Thyroid gland (tissue), 4 donors: Measurements from ENCODE around the gene OBSCN. TPM values are rescaled to one million over a fixed set of nuclear protein-coding genes. Genes with fewer than 3 reads are reported as not detected.

Source experiments
- DNase-seq, 2 donors: peaks; one replicate each; pipeline ENCODE4 v3.0.0-alpha.2; 2019
- H3K27ac ChIP-seq, 3 donors: fragments of 200-600 bp; sonication (generic); 1 replicate in 2 of 3; 2 replicates in 1 of 3; pipeline ENCODE4 v1.5.1; 2016 to 2019; ENCODE audit warnings: mild to moderate bottlenecking in 1 of 3, moderate library complexity in 1 of 3
- H3K27me3 ChIP-seq: fragments of 200-600 bp; sonication (generic); one replicate; pipeline ENCODE4 v1.5.1; 2019
- H3K36me3 ChIP-seq, 2 donors: fragments of 200-600 bp; sonication (generic); one replicate each; pipeline ENCODE4 v1.5.1; 2016 to 2019
- H3K4me1 ChIP-seq, 2 donors: fragments of 200-600 bp; sonication (generic); one replicate each; pipeline ENCODE4 v1.5.1; 2017 to 2019
- H3K4me3 ChIP-seq, 3 donors: fragments of 200-600 bp; sonication (generic); replicated peaks in 1 of 3; 1 replicate in 2 of 3; 2 replicates in 1 of 3; pipeline ENCODE4 v1.5.1; 2016; ENCODE audit warnings: mild to moderate bottlenecking in 1 of 3
- H3K9me3 ChIP-seq: fragments of 200-600 bp; sonication (generic); one replicate; pipeline ENCODE4 v1.5.1; 2017
- CTCF ChIP-seq, 6 experiments: fragments of 200-600 bp in 3 of 6; fragments of 450-650 bp in 3 of 6; sonication (generic) in 3 of 6; IDR thresholded peaks; one replicate each; pipeline ENCODE4 v1.5.1; 2016 to 2019; ENCODE audit warnings: antibody characterized with exemption in 6 of 6, mild to moderate bottlenecking in 2 of 6, inconsistent platforms in 1 of 6, moderate library complexity in 1 of 6
- POLR2A ChIP-seq, 2 donors: fragments of 450-650 bp; IDR thresholded peaks; one replicate each; pipeline ENCODE4 v1.6.1; 2017; ENCODE audit warnings: antibody characterized with exemption in 2 of 2, mild to moderate bottlenecking in 2 of 2, moderate library complexity in 1 of 2
- WGBS, 2 donors: methylation state at CpG; one replicate each; pipeline ENCODE4 v1.1.5; 2017; 5-methylcytosine and 5-hydroxymethylcytosine counted together
- intact Hi-C: fragments of 100-400 bp; cut with DNase I; formaldehyde crosslinking; loops from one replicate; pipeline ENCODE4 v1.15.1; 2023
- total RNA-seq, 4 donors: library from RNA; depleted of rRNA; stranded (reverse); fragments of >200 nt; gene quantifications; one replicate each; pipeline ENCODE4 v1.2.3, GENCODE V29; 2016

Gene OBSCN
- total RNA-seq, 4 donors from 2014 or later = 24.0 to 35.1 (median 31.5) TPM

- peaks cover 9 to 13% of the 10 kb centered on the region in 2 donors for H3K36me3 ChIP-seq
- no peak for DNase-seq
- H3K4me1 ChIP-seq = peaks cover 0 to 3% of the 10 kb centered on the region in 2 donors
- no peaks in the 10 kb centered on the region for H3K9me3 ChIP-seq
- 86 to 87% methylated on average over 10 of the region's 10 CpGs for WGBS, 2 donors
- intact Hi-C loops = no loop called here
- H3K27ac ChIP-seq = no peak overlapping the region
- no peak for TF ChIP-seq CTCF (IDR thresholded peaks at IDR 0.05)
- TF ChIP-seq POLR2A (IDR thresholded peaks at IDR 0.05) = no peak
- no peak overlapping the region for H3K4me3 ChIP-seq
- H3K27me3 ChIP-seq = no peaks in the 10 kb centered on the region
Measured at GRCh38 chr1:228390649-228391048, 182.8 kb downstream of the OBSCN start.

GRCh38 chr1:228391411-228392020 is 183.7 kb downstream of the OBSCN start:
- TF ChIP-seq POLR2A (IDR thresholded peaks at IDR 0.05) (no peak), CTCF (IDR thresholded peaks at IDR 0.05) (no peak)
- peaks cover 0 to 3% of the 10 kb centered on the region in 2 donors for H3K4me1 ChIP-seq
- intact Hi-C loops = no loop called here
- H3K27ac ChIP-seq = no peak overlapping the region
- WGBS, 2 donors = 90 to 96% methylated on average over 7 to 8 of the region's 11 CpGs
- DNase-seq = no peak
- H3K9me3 ChIP-seq = no peaks in the 10 kb centered on the region
- peaks cover 17 to 19% of the 10 kb centered on the region in 2 donors for H3K36me3 ChIP-seq
- H3K4me3 ChIP-seq = no peak overlapping the region
- no peaks in the 10 kb centered on the region for H3K27me3 ChIP-seq

GRCh38 chr1:228392111-228392936 is 184.5 kb downstream of the OBSCN start:
- Histone ChIP-seq H3K9me3 (no peaks in the 10 kb centered on the region), H3K27me3 (no peaks in the 10 kb centered on the region), H3K4me3 (no peak overlapping the region), H3K36me3 (peaks cover 20 to 22% of the 10 kb centered on the region in 2 donors), H3K4me1 (peaks cover 0 to 3% of the 10 kb centered on the region in 2 donors), H3K27ac (no peak overlapping the region)
- no peak for TF ChIP-seq CTCF (IDR thresholded peaks at IDR 0.05)
- no peak for TF ChIP-seq POLR2A (IDR thresholded peaks at IDR 0.05)
- WGBS, 2 donors = 94% methylated on average over 12 of the region's 12 CpGs
- intact Hi-C loops = no loop called here
- no peak for DNase-seq

- 52 to 53% methylated on average over 8 of the region's 8 CpGs for WGBS, 2 donors
- TF ChIP-seq POLR2A (IDR thresholded peaks at IDR 0.05) (no peak), CTCF (IDR thresholded peaks at IDR 0.05) (peak in 4 of 6 experiments; percentile 36 to 51 (median 42))
Measured at GRCh38 chr1:228393268-228393701, 185.4 kb downstream of the OBSCN start.

More at GRCh38 chr1:228393268-228393701, 185.4 kb downstream of the OBSCN start:
- peak; percentile 50 for DNase-seq
- Histone ChIP-seq H3K9me3 (no peaks in the 10 kb centered on the region), H3K27me3 (no peaks in the 10 kb centered on the region), H3K4me3 (no peak overlapping the region), H3K36me3 (peaks cover 22 to 27% of the 10 kb centered on the region in 2 donors), H3K27ac (no peak overlapping the region), H3K4me1 (peaks cover 0 to 3% of the 10 kb centered on the region in 2 donors)
- intact Hi-C loops = no loop called here
